Measurements from ENCODE around the gene ISLR.

Gene ISLR

DNA sequence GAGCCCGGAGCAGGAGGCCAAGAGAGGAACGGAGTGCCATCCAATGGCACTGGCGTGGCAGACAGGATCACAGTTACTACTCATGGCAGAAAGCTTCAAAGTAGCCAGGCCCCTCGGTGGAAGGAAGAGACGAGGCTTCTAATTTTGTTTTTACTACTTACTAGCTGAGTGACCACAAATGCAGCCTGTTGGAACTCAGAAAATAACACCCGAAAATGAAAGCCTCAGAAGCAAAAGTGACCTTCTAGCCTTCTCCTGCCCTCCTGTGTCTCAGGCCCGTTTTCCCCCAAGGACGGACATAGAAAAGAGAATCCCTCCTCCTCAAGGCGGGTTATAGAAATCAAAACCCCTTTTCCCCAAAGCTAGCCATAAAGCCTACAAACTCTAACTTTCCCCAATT, 39.0 kb downstream of the ISLR start:
- DNase-seq (ENCODE audit: low read depth in 2 of 2): no peak

DNA sequence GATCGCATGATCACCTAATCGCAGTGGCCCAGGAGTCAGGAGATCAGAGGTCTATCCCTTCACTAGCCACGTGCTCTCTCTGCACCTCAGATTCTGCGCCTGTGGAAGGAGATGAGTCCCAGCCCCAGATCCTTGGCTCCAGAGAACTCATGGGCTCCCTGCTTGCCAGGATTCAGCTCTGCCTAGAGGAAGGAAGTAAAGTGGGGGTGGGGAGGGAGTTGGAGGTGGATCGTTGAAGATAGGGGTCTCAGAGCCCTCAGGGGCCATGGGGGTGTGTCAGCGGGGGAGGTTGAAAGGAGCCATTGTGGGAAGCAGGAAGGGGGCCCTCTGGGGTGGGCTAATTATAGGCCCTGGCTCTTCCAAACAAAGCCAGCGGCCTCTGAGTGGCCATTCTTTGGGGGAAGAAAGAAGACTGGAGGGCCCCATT, 40.4 kb downstream of the ISLR start:
- DNase-seq (ENCODE audit: low read depth in 2 of 2): no peak

DNA sequence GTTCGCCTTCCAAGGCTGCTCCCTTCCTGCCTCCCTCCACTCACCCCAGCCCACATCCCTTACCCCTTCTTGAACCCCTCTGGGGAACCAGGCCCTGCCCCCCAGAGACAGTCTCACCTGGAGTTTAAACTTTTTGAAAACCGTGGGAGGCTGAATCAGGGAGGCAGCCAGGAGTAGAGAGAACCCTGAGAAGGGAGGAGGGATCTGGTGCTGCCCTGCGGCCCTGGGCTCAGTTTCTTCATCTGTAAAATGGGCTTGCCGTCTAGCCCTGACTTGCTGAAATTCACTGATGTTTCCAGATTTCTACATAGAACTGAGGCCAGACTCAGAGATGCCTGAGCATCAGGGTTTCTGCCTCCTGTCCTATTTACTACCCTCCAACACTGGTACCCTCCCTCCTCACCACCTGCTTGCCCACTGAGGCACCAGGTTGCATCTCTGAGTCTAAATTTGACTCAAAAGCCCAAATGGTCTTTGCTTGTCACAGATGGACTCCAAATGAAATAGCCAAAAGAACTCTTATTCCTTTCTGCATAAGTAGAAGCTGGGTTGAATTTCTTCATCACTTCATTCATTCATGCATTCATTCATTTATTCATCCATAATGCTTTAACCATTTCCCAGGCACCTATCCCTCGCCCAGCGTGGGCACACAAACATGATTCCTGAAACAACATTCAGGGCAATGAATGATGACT, 41.0 kb downstream of the ISLR start:
- DNase-seq (ENCODE audit: low read depth in 2 of 2): no peak

DNA sequence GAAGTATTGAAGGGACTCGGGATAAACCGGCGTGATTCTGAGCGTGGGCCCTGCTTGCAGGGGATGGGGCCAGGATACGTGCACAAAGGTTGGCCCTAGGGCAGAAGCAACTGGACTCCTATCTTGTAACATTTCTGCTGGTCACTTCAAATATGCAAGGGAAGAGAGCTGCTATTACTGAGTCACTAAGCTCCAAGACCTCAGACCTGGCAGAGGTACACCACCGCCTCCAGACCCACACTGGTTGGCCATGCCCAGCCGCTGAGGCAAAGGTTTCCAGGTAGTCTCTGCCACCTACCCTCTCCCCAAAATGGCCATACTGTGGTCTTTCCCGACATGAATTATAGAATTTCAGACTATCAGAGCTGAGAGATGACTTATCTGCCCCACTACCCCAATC, 42.4 kb downstream of the ISLR start:
- no peak for DNase-seq (ENCODE audit: low read depth in 2 of 2)

DNA sequence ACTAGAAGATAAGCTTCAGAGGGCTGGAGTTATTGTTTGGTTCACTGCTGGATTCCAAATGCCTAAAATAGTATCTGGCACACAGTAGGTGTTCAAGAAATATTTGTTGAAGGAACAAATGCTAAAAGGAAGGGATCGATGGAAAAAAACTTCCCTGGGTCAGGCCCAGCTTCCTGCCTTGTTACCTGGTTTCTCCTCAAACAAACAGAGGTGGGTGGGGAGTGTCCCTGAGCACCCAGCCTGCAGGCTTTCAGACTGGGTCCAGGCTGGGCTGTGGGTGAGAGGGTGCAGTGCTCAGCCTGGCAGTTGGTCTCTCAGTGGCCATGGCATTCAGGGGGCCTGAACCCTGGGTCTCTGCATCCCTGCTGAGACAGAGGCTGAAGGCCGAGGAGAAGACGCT, 43.4 kb downstream of the ISLR start:
- DNase-seq (ENCODE audit: low read depth in 2 of 2): no peak

DNA sequence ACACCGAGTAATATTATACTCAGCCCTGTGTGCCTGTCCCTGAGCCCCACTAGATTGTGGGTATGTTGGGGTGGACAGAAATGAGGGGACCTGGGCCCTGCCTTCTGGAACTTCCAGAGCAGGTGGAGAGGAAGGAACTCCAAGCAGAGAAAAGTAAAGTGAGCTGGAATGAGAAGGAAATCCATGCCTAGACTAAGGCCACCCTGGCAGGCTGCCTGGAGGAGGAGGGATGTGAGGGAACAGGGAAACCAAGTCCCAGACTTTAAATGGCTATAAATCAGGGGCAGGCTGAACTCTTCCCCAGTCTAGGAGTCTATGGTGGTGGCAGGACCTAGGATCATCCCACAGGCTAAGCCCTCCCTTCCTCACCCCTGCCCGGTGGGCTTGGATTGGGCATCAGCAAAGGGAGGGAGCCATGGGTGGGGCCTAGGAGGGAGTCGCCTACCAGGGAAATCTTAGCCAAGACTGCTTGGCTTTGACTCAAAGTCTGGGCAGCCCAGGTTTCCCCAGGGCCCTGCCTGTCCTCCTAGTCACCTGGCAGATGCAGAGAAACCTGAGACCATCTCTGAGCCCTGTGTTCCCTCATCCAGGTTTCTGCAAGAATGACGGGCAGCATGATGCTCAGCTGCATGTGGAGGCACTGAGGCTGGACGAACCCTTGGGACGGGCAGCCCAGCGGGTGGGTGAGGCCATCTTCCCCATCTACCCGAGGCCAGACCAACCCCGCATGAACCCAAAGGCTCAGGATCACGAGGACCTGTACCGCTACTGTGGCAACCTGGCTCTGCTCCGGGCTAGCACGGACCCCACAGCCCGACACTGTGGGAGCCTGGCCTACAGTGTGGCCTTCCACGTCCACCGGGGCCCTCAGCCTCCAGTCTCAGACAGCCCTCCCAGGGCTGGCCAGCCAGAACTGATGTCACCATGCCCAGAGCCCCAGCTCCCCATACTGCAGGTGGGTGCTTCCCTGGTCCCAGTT, 44.7 kb downstream of the ISLR start:
- DNase-seq (ENCODE audit: low read depth in 2 of 2): no peak

DNA sequence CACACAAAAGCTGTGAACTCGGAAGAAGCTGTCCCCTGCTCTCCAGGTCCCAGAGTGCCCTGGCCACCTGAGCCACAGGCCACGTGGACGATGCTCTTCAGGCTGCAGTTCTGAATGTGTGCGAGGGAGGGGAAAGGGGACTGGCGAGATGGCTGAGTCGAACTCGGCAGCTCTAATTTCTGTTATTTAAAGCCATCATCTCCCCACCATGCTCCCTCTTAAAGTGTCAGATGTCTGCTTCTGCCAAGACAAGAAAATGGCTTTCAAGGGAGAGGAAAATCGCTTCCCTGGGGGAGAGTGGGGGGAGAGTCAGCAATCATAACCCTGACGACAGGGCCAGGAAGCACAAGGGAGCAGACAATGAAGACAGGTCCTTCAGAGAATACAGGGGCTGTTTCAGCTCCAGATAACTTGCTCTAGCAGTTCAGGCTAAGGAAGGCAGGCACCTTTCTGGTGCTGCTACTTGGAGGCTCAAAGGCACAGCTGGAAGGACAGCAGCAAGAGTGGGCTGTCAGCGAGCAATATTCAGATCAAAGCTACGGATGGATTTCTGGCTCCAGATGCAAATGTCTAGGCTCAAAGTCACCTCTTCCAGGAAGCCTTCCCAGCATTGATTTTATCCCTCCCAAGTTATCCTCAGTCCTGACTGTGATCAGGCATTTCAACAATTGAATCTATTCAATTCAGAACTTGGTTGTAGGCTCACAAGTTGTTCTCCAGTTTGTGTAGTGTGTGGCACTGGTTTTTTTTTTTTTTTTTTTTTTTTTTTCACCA, 47.2 kb downstream of the ISLR start:
- DNase-seq (ENCODE audit: low read depth in 2 of 2): no peak

DNA sequence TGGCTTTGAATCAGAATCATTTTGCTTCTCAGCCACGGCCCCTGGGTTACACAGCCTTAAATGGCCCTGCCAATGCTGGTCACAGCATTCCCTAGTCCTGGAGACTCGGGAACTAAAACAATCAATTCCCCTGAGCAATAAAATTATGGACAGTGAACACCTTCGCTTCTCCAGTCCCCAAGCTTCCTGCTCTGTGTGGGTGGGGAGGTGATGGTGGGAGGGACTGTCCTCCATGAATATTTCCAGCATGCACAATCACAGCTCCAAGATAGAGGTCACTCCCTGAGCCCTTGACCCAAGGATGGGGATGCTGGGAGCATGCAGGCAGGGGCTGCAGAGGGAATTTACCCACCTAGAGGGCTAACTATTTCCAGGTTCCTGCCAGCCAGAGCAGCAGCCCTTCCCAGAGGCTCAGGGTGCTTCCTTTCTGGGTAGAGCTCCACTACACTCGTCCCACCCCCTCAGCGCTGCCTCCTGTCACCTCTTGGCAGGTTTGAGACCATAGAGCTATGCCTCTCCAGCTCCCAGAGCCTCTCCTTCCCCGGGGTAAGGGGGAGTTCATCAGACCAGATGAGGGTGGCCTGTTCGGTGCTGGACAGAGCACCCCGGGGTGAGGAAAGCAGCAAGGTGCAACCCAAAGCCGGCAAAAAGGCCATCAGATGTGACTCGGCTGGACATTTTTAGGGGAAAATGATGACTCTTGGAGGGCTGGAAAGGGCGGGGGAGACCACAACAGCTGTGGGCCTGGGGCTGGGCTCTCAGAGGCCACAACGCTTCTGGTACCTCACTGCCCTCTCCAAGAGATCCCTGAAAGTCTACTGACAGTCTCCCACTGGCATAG, 48.1 kb downstream of the ISLR start:
- DNase-seq (ENCODE audit: low read depth in 2 of 2): no peak

DNA sequence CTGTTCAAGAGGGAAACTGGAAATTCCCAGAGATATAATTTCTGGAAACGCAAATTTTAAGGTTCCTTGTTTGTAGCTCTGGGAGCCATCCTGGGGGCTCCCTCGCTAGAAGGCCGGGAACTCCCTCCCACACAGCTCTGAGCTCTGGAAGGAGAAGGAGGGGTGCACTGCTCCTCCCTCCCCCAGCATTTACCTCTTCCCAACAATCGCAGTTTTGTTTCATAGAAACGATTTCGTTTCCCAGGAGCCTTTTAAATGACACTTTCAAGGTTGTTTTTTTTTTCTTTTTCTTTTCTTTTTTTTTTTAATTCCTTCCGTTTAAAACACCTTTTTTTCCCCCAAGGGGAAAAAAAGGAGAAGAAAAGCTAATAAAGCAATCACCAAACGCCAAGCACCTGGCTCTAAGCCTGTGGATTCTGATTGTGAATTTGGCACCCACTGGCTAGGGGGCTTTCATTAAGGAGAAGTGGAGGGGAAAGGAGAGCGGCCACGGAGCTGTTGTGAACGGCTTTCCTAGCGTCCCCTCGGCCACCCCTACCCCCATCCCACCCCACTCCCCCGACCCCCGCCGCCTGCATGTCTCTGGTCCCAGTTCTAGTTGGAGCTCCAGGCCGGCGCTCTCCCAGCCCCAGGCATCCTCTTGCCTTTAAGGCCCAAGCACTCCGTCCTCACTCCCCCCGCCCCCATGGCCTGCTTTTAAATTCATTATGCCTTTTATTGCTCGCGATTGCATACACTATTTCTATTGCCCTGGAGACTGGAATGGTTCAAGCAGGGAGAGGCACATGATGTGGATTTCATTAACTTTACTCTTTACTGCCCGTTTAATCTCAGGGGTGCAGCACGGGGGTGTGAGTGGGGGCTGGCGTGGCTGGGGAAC, 49.0 kb downstream of the ISLR start:
- no peak for DNase-seq (ENCODE audit: low read depth in 2 of 2)

DNA sequence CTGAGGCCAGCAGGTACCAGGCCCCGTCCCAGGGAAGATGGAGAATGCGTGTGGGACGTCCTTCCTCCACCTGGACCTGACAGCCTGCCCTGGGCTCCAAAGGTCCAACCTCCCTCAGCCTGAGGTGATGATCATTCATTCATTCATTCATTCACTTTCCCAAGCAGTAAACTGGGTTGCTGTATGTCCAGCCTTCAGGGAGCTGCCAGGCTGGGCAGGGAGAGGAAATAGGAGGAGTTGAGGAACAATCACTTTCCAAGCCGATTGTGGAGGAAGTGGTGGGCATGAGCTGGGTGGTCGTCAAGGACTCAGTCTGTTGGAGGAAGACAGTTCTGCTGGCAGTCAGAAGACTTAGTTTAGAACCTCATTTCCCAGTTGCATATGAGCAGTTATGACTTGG, 52.4 kb downstream of the ISLR start:
- DNase-seq (ENCODE audit: low read depth in 2 of 2): no peak
